H1 (cell line): Measurements from ENCODE around the gene AGBL1. TPM values are rescaled to one million over a fixed set of nuclear protein-coding genes. Genes with fewer than 3 reads are reported as not detected.

Experiments used
- CTCF ChIA-PET: fragments of 300-600 bp; sonication (Branson Sonifier 250); formaldehyde crosslinking; loops from one replicate; lab custom pipeline; 2021; ENCODE audit not compliant: partially characterized antibody; lab: Charles Lee
- POLR2A ChIA-PET: fragments of 300-600 bp; sonication (Branson Sonifier 250); formaldehyde crosslinking; loops from one replicate; lab custom pipeline; 2021; ENCODE audit warnings: inconsistent platforms; ENCODE audit not compliant: partially characterized antibody; lab: Charles Lee
- DNase-seq, 2 experiments: peaks; one replicate each; pipeline versions ENCODE4 v3.0.0 to v3.0.0-alpha.2; 2010 to 2022; ENCODE audit warnings: low spot score in 2 of 2, low read depth in 1 of 2, mixed read lengths in 1 of 2
- FAIRE-seq: peaks from 2 replicates; lab custom pipeline; 2011; peaks lifted over from hg19 to GRCh38; lab: Jason Lieb, UNC
- H2AFZ ChIP-seq: 2 replicates; pipeline ENCODE4 v1.8.1; 2012; ENCODE audit warnings: low read length, inconsistent platforms
- H2AK5ac ChIP-seq: 2 replicates; pipeline ENCODE4 v1.6.1; 2013; ENCODE audit warnings: low read depth, low read length
- H2BK120ac ChIP-seq: replicated peaks from 2 replicates; pipeline ENCODE3; 2013; ENCODE audit warnings: low read depth, low read length, inconsistent platforms
- H2BK12ac ChIP-seq: 2 replicates; pipeline ENCODE4 v1.6.1; 2013; ENCODE audit warnings: low read depth, low read length
- H2BK15ac ChIP-seq: 2 replicates; pipeline ENCODE4 v1.6.1; 2013; ENCODE audit warnings: low read length
- H2BK20ac ChIP-seq: 2 replicates; pipeline ENCODE4 v1.6.1; 2013; ENCODE audit warnings: low read length
- H2BK5ac ChIP-seq: 2 replicates; pipeline ENCODE4 v1.6.1; 2013; ENCODE audit warnings: low read depth, low read length
- H3K14ac ChIP-seq: 2 replicates; pipeline ENCODE4 v1.6.1; 2013; ENCODE audit warnings: inconsistent platforms; ENCODE audit not compliant: insufficient read length
- H3K18ac ChIP-seq: 2 replicates; pipeline ENCODE4 v1.6.1; 2013; ENCODE audit warnings: low read length; ENCODE audit errors: extremely low read depth
- H3K23ac ChIP-seq: 2 replicates; pipeline ENCODE4 v1.6.1; 2013; ENCODE audit warnings: inconsistent platforms; ENCODE audit not compliant: insufficient read length
- H3K23me2 ChIP-seq: 2 replicates; pipeline ENCODE4 v1.6.1; 2013; ENCODE audit warnings: low read depth, low read length
- H3K27ac ChIP-seq: 2 replicates; pipeline ENCODE4 v1.6.1; 2011; ENCODE audit warnings: low read depth, low read length, inconsistent platforms
- H3K27me3 ChIP-seq, 4 experiments: replicated peaks in 1 of 4; 1 replicate in 1 of 4; 2 replicates in 3 of 4; pipeline versions ENCODE4 v1.6.1 to v1.8.1; 2011 to 2013; ENCODE audit warnings: low read length in 3 of 4, mild to moderate bottlenecking in 3 of 4, inconsistent platforms in 2 of 4, mixed read lengths in 2 of 4, moderate library complexity in 1 of 4; ENCODE audit not compliant: control insufficient read depth in 3 of 4, insufficient read depth in 3 of 4; ENCODE audit errors: extremely low read depth in 1 of 4
- H3K36me3 ChIP-seq, 4 experiments: 2 replicates each; pipeline versions ENCODE4 v1.6.1 to v1.8.1; 2011 to 2013; ENCODE audit warnings: mild to moderate bottlenecking in 4 of 4, low read length in 3 of 4, moderate library complexity in 2 of 4, control low read depth in 1 of 4, inconsistent platforms in 1 of 4; ENCODE audit not compliant: insufficient read depth in 4 of 4, control insufficient read depth in 2 of 4
- H3K4ac ChIP-seq: replicated peaks from 2 replicates; pipeline ENCODE3; 2013; ENCODE audit warnings: low read length, low read depth, mixed read lengths, inconsistent platforms; ENCODE audit not compliant: insufficient read length
- H3K4me1 ChIP-seq, 4 experiments: replicated peaks in 1 of 4; 1 replicate in 1 of 4; 2 replicates in 3 of 4; pipeline versions ENCODE4 v1.6.1 to v1.8.1; 2011 to 2013; ENCODE audit warnings: low read length in 3 of 4, inconsistent platforms in 2 of 4, mixed read lengths in 1 of 4; ENCODE audit not compliant: insufficient read depth in 4 of 4, control insufficient read depth in 3 of 4
- H3K4me2 ChIP-seq, 2 experiments: 2 replicates each; pipeline versions ENCODE4 v1.6.1 to v1.8.1; 2011 to 2013; ENCODE audit warnings: low read depth in 2 of 2, low read length in 2 of 2, control low read depth in 1 of 2, inconsistent platforms in 1 of 2, mild to moderate bottlenecking in 1 of 2; ENCODE audit not compliant: insufficient read depth in 1 of 2
- H3K4me3 ChIP-seq, 4 experiments: fragments of 200-600, 300-600 bp in 1 of 4; sonication (generic), shearing (Covaris generic), sonication (Bioruptor Twin) in 1 of 4; 2 replicates each; pipeline versions ENCODE4 v1.5.1 to v1.8.1; 2011 to 2016; ENCODE audit warnings: low read length in 4 of 4, low read depth in 3 of 4, control low read depth in 2 of 4, inconsistent platforms in 2 of 4, mild to moderate bottlenecking in 2 of 4, mixed read lengths in 1 of 4, moderate library complexity in 1 of 4; ENCODE audit not compliant: insufficient read depth in 2 of 4; ENCODE audit errors: extremely low read depth in 1 of 4
- H3K56ac ChIP-seq: replicated peaks from 2 replicates; pipeline ENCODE3; 2013; ENCODE audit warnings: low read depth, mild to moderate bottlenecking, mixed read lengths, low read length, inconsistent platforms; ENCODE audit not compliant: insufficient read length
- H3K79me1 ChIP-seq: 2 replicates; pipeline ENCODE4 v1.6.1; 2013; ENCODE audit warnings: low read depth, low read length, control low read depth
- H3K79me2 ChIP-seq, 2 experiments: 2 replicates each; pipeline versions ENCODE4 v1.6.1 to v1.8.1; 2012 to 2013; ENCODE audit warnings: low read length in 2 of 2, mild to moderate bottlenecking in 2 of 2, inconsistent platforms in 1 of 2; ENCODE audit not compliant: insufficient read depth in 2 of 2, control insufficient read depth in 1 of 2
- H3K9ac ChIP-seq, 4 experiments: replicated peaks in 1 of 4; 1 replicate in 1 of 4; 2 replicates in 3 of 4; pipeline versions ENCODE4 v1.6.1 to v1.8.1; 2011 to 2013; ENCODE audit warnings: low read depth in 3 of 4, low read length in 3 of 4, control low read depth in 2 of 4, mild to moderate bottlenecking in 2 of 4, moderate library complexity in 2 of 4, inconsistent platforms in 1 of 4; ENCODE audit errors: extremely low read depth in 1 of 4
- H3K9me3 ChIP-seq, 2 experiments: 2 replicates each; pipeline versions ENCODE4 v1.6.1 to v1.8.1; 2012 to 2013; ENCODE audit warnings: mild to moderate bottlenecking in 2 of 2, moderate library complexity in 2 of 2, control low read depth in 1 of 2, inconsistent platforms in 1 of 2, low read depth in 1 of 2, low read length in 1 of 2, mixed read lengths in 1 of 2; ENCODE audit not compliant: insufficient read depth in 2 of 2
- H4K20me1 ChIP-seq, 2 experiments: replicated peaks in 1 of 2; 2 replicates each; pipeline versions ENCODE3 to v1.8.1; 2011 to 2013; ENCODE audit warnings: inconsistent platforms in 2 of 2, low read length in 2 of 2, mild to moderate bottlenecking in 1 of 2; ENCODE audit not compliant: insufficient read depth in 2 of 2, control insufficient read depth in 1 of 2
- H4K5ac ChIP-seq: 2 replicates; pipeline ENCODE4 v1.6.1; 2013; ENCODE audit warnings: low read length, low read depth, mixed read lengths, inconsistent platforms; ENCODE audit not compliant: insufficient read length
- H4K8ac ChIP-seq: 2 replicates; pipeline ENCODE4 v1.8.0; 2013; ENCODE audit warnings: mild to moderate bottlenecking, moderate library complexity, low read length, inconsistent platforms; ENCODE audit not compliant: insufficient read depth; ENCODE audit errors: extremely low read depth
- H4K91ac ChIP-seq: replicated peaks from 2 replicates; pipeline ENCODE3; 2013; ENCODE audit warnings: low read length, mixed read lengths, inconsistent platforms; ENCODE audit not compliant: insufficient read length
- GABPA ChIP-seq: IDR thresholded peaks from 2 replicates; pipeline ENCODE4 v1.6.1; 2011; ENCODE audit warnings: mild to moderate bottlenecking, low read length, moderate library complexity, borderline replicate concordance; ENCODE audit not compliant: insufficient read depth
- HDAC6 ChIP-seq: IDR thresholded peaks from one replicate; pipeline ENCODE4 v1.7.1; 2012; ENCODE audit warnings: low read depth, mild to moderate bottlenecking, inconsistent platforms, low read length, moderate library complexity
- KDM1A ChIP-seq: fragments of 200-600, 300-600 bp; sonication (generic); IDR thresholded peaks from 2 replicates; pipeline ENCODE4 v1.7.1; 2016; ENCODE audit warnings: mild to moderate bottlenecking, low read length, borderline replicate concordance
- RAD21 ChIP-seq, 2 experiments: IDR thresholded peaks in 1 of 2; conservative IDR thresholded peaks in 1 of 2; 2 replicates each; pipeline ENCODE4 v1.6.1; 2011; ENCODE audit warnings: low read depth in 2 of 2, low read length in 2 of 2, improper control_type of control experiment in 1 of 2, inconsistent platforms in 1 of 2, mild to moderate bottlenecking in 1 of 2, moderate library complexity in 1 of 2
- RBBP5 ChIP-seq: IDR thresholded peaks from 2 replicates; pipeline ENCODE4 v1.7.1; 2012; ENCODE audit warnings: low read depth, mild to moderate bottlenecking, inconsistent platforms, low read length, moderate library complexity, borderline replicate concordance
- TCF12 ChIP-seq: IDR thresholded peaks from 2 replicates; pipeline ENCODE4 v1.6.1; 2011; ENCODE audit warnings: low read depth, mild to moderate bottlenecking, low read length
- ZNF274 ChIP-seq: IDR thresholded peaks from 2 replicates; pipeline ENCODE4 v1.7.0; 2012; ENCODE audit warnings: low read length, borderline replicate concordance; ENCODE audit errors: extremely low read depth
- whole genome bisulfite sequencing, 2 experiments: shearing (Covaris generic) in 1 of 2; methylation state at CpG; one replicate each; pipeline versions ENCODE4 v1.1.6 to v1.1.7; 2013 to 2015; ENCODE audit warnings: low lambda C conversion rate in 2 of 2, mixed read lengths in 2 of 2, inconsistent platforms in 1 of 2, low coverage in 1 of 2, missing lambda C conversion rate in 1 of 2; ENCODE audit not compliant: insufficient replicate concordance in 2 of 2, insufficient coverage in 1 of 2, insufficient read length in 1 of 2; ENCODE audit errors: extremely low coverage in 1 of 2, missing lambda C conversion rate in 1 of 2; 5-methylcytosine and 5-hydroxymethylcytosine counted together
- polyA plus RNA-seq, 7 experiments: library from polyadenylated mRNA; depleted of rRNA in 3 of 7; stranded (reverse) in 5 of 7; unstranded in 2 of 7; fragments of >200 nt in 5 of 7; fragments of 200-250 nt in 2 of 7; gene quantifications; 1 replicate in 5 of 7; 2 replicates in 1 of 7; 4 replicates in 1 of 7; pipeline versions ENCODE4 v1.2.1 to v1.2.3, GENCODE V29; 2011 to 2013; ENCODE audit warnings: missing spikeins in 2 of 7, mixed read lengths in 2 of 7
- total RNA-seq: library from RNA; stranded (reverse); fragmentation: NEBNext Ultra II Directional; extraction: Animal tissue kit (Norgen Biotek cat#: 25700); gene quantifications from 2 replicates; pipeline ENCODE4 v1.2.1, GENCODE V29; 2021

The AGBL1 gene
- total and polyA plus RNA-seq, 2 of the 8 experiments (the other 6 are each of a cell fraction or from before 2014, with no cell fraction given), result not detected

DNA sequence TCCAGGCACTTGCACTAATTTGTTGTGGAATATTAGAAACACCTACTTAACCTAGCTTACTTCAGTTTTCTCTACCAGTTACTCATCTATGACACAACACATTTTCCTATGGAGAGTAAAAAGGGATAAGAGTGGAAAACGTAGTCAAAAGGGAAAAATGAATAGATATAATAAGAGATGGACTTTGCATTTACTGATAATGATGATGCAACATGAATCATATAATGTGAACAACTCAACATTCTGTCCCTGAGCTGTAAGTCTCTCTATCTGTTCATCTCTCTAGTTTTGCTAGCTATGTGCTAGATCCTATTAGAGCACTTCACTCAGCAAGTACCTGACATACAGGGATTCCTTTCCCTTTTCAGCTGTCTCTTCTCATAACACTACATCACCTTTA lies 627.1 kb downstream of the AGBL1 start:
- Histone ChIP-seq H3K23me2 (no peaks in the 10 kb centered on the region), H3K14ac (no peak overlapping the region), H3K4me3 (no peak overlapping the region), H4K20me1 (no peaks in the 10 kb centered on the region), H2BK20ac (no peak overlapping the region), H3K79me2 (no peaks in the 10 kb centered on the region), H2BK15ac (no peak overlapping the region), H3K4me1 (no peaks in the 10 kb centered on the region), H4K91ac (no peak overlapping the region), H2BK5ac (no peak overlapping the region), H3K4ac (no peak overlapping the region), H2AFZ (no peak overlapping the region), H3K27me3 (no peaks in the 10 kb centered on the region), H3K56ac (no peak overlapping the region), H3K9me3 (no peaks in the 10 kb centered on the region), H3K4me2 (no peak overlapping the region), H3K23ac (no peak overlapping the region), H4K5ac (no peak overlapping the region), H3K36me3 (no peaks in the 10 kb centered on the region), H3K27ac (no peak overlapping the region), H2BK120ac (no peak overlapping the region), H3K9ac (no peak overlapping the region), H3K18ac (no peak overlapping the region), H4K8ac (no peak overlapping the region), H2BK12ac (no peak overlapping the region), H2AK5ac (no peak overlapping the region), H3K79me1 (no peaks in the 10 kb centered on the region)
- no peak for TF ChIP-seq KDM1A
- TF ChIP-seq ZNF274, result no peak
- no peak for TF ChIP-seq RBBP5
- TF ChIP-seq HDAC6, result no peak
- TF ChIP-seq RAD21 (IDR thresholded peaks at IDR 0.05 in 1 of 2, conservative IDR thresholded peaks at IDR 0.05 in 1 of 2; ENCODE audit: low read depth in 2 of 2, low read length in 2 of 2), result no peak
- no peak for TF ChIP-seq TCF12
- TF ChIP-seq GABPA, result no peak
- ChIA-PET POLR2A (no interaction called here), CTCF (no interaction called here)
- WGBS, 2 experiments, result 83% methylated on average over 1 of the region's 1 CpG; no CpG with 5 or more reads in 1 of the 2 experiments
- DNase-seq (no peak), FAIRE-seq (no peak)
